Activated CD4-positive, alpha-beta memory T cell treated with anti-CD3 and anti-CD28 coated beads, Interleukin-2, amount 10 ng/mL, durations not matched to agents 7 days and 5 days (primary cell): ENCODE data around the gene CHST15. TPM values are rescaled to one million over a fixed set of nuclear protein-coding genes. Genes with fewer than 3 reads are reported as not detected.

Source experiments
- CTCF ChIA-PET: fragments of 350-600 bp; sonication (Branson Sonifier 250); formaldehyde crosslinking; loops from one replicate; lab custom pipeline; 2021; ENCODE audit warnings: antibody characterized with exemption, inconsistent platforms; lab: Charles Lee
- POLR2A ChIA-PET: fragments of 350-600 bp; sonication (Branson Sonifier 250); formaldehyde crosslinking; loops from one replicate; lab custom pipeline; 2021; ENCODE audit warnings: antibody characterized with exemption; lab: Charles Lee
- DNase-seq: peaks from one replicate; pipeline ENCODE4 v3.0.0-alpha.2; 2020
- H3K27ac Mint-ChIP-seq: one replicate; pipeline ENCODE4 v1.8.0; 2021; ENCODE audit warnings: mild to moderate bottlenecking, mixed read lengths
- H3K27me3 Mint-ChIP-seq: one replicate; pipeline ENCODE4 v1.8.0; 2021; ENCODE audit warnings: mixed read lengths
- H3K36me3 Mint-ChIP-seq: one replicate; pipeline ENCODE4 v1.8.0; 2021; ENCODE audit warnings: low read depth, mixed read lengths
- H3K4me1 Mint-ChIP-seq: one replicate; pipeline ENCODE4 v1.8.0; 2021; ENCODE audit warnings: mixed read lengths
- H3K4me3 Mint-ChIP-seq: one replicate; pipeline ENCODE4 v1.8.0; 2021; ENCODE audit warnings: mild to moderate bottlenecking, mixed read lengths
- H3K9me3 Mint-ChIP-seq: one replicate; pipeline ENCODE4 v1.8.0; 2021; ENCODE audit warnings: mixed read lengths
- total RNA-seq, 2 experiments: library from RNA; stranded (reverse); gene quantifications; one replicate each; pipeline ENCODE4 v1.2.3, GENCODE V29; 2021

The CHST15 gene
- total RNA-seq, 2 experiments from 2014 or later: 0.10 to 0.20 TPM

- Mint-ChIP-seq H3K27me3 (peaks cover 15% of the 10 kb centered on the region), H3K36me3 (no peaks in the 10 kb centered on the region), H3K27ac (no peak overlapping the region), H3K4me3 (no peak overlapping the region), H3K9me3 (no peaks in the 10 kb centered on the region), H3K4me1 (peaks cover 8% of the 10 kb centered on the region)
- ChIA-PET POLR2A (no interaction called here), CTCF (no interaction called here)
- DNase-seq: no peak
Measured at GRCh38 chr10:124044143-124044862, 49.1 kb downstream of the CHST15 start.

- no peaks in the 10 kb centered on the region for H3K36me3 Mint-ChIP-seq
- peaks cover 15% of the 10 kb centered on the region for H3K27me3 Mint-ChIP-seq
- H3K9me3 Mint-ChIP-seq: no peaks in the 10 kb centered on the region
- ChIA-PET CTCF (no interaction called here), POLR2A (no interaction called here)
- no peak for DNase-seq
- no peak overlapping the region for H3K27ac Mint-ChIP-seq
- peaks cover 8% of the 10 kb centered on the region for H3K4me1 Mint-ChIP-seq
- H3K4me3 Mint-ChIP-seq: no peak overlapping the region
Measured at GRCh38 chr10:124043310-124044142, 49.9 kb downstream of the CHST15 start.

- CTCF ChIA-PET: no interaction called here
- H3K27ac Mint-ChIP-seq: no peak overlapping the region
- POLR2A ChIA-PET: no interaction called here
Measured at GRCh38 chr10:124042656-124043309, 50.6 kb downstream of the CHST15 start.

GRCh38 chr10:124041675-124042445, 51.5 kb downstream of the CHST15 start:
- Mint-ChIP-seq H3K4me1 (peaks cover 8% of the 10 kb centered on the region), H3K36me3 (no peaks in the 10 kb centered on the region), H3K27me3 (peaks cover 13% of the 10 kb centered on the region), H3K4me3 (no peak overlapping the region), H3K9me3 (no peaks in the 10 kb centered on the region), H3K27ac (no peak overlapping the region)
- no peak for DNase-seq
- CTCF ChIA-PET: no interaction called here
- POLR2A ChIA-PET: no interaction called here

More at GRCh38 chr10:124042656-124043309, 50.6 kb downstream of the CHST15 start:
- DNase-seq: no peak
- H3K27me3 Mint-ChIP-seq: peaks cover 14% of the 10 kb centered on the region
- no peaks in the 10 kb centered on the region for H3K36me3 Mint-ChIP-seq
- H3K4me1 Mint-ChIP-seq: peaks cover 8% of the 10 kb centered on the region
- no peaks in the 10 kb centered on the region for H3K9me3 Mint-ChIP-seq
- no peak overlapping the region for H3K4me3 Mint-ChIP-seq

GRCh38 chr10:124040451-124041188, 52.8 kb downstream of the CHST15 start:
- H3K4me1 Mint-ChIP-seq: peaks cover 17% of the 10 kb centered on the region
- H3K4me3 Mint-ChIP-seq: no peak overlapping the region
- no peaks in the 10 kb centered on the region for H3K9me3 Mint-ChIP-seq
- DNase-seq: no peak
- H3K27ac Mint-ChIP-seq: no peak overlapping the region
- no peaks in the 10 kb centered on the region for H3K36me3 Mint-ChIP-seq
- POLR2A ChIA-PET: no interaction called here
- peaks cover 19% of the 10 kb centered on the region for H3K27me3 Mint-ChIP-seq
- CTCF ChIA-PET: no interaction called here

GRCh38 chr10:124039483-124040013, 53.9 kb downstream of the CHST15 start:
- peaks cover 19% of the 10 kb centered on the region for H3K27me3 Mint-ChIP-seq
- DNase-seq: no peak
- H3K36me3 Mint-ChIP-seq: no peaks in the 10 kb centered on the region
- peaks cover 21% of the 10 kb centered on the region for H3K4me1 Mint-ChIP-seq
- POLR2A ChIA-PET: no interaction called here
- H3K4me3 Mint-ChIP-seq: no peak overlapping the region
- CTCF ChIA-PET: no interaction called here
- no peak overlapping the region for H3K27ac Mint-ChIP-seq
- no peaks in the 10 kb centered on the region for H3K9me3 Mint-ChIP-seq

GRCh38 chr10:124037784-124038183, 55.6 kb downstream of the CHST15 start:
- H3K27ac Mint-ChIP-seq: no peak overlapping the region
- ChIA-PET CTCF (interaction anchor here (0.6 kb wide), 1 partner anchor 352 kb away, joined by 3 read pairs; no protein-coding TSS in a partner anchor), POLR2A (no interaction called here)
- peaks cover 9% of the 10 kb centered on the region for H3K27me3 Mint-ChIP-seq
- peaks cover 14% of the 10 kb centered on the region for H3K4me1 Mint-ChIP-seq
- H3K4me3 Mint-ChIP-seq: no peak overlapping the region
- no peaks in the 10 kb centered on the region for H3K36me3 Mint-ChIP-seq
- H3K9me3 Mint-ChIP-seq: no peaks in the 10 kb centered on the region
- DNase-seq: no peak

GRCh38 chr10:124037286-124037685, 56.1 kb downstream of the CHST15 start:
- POLR2A ChIA-PET: no interaction called here
- no peaks in the 10 kb centered on the region for H3K9me3 Mint-ChIP-seq

GRCh38 chr10:124036746-124037145, 56.7 kb downstream of the CHST15 start:
- Mint-ChIP-seq H3K36me3 (no peaks in the 10 kb centered on the region), H3K9me3 (no peaks in the 10 kb centered on the region), H3K4me3 (no peak overlapping the region), H3K27me3 (peaks cover 7% of the 10 kb centered on the region), H3K27ac (no peak overlapping the region), H3K4me1 (peaks cover 13% of the 10 kb centered on the region)
- CTCF ChIA-PET: no interaction called here
- POLR2A ChIA-PET: no interaction called here
- no peak for DNase-seq

More at GRCh38 chr10:124037286-124037685, 56.1 kb downstream of the CHST15 start:
- H3K27ac Mint-ChIP-seq: no peak overlapping the region
- no peaks in the 10 kb centered on the region for H3K36me3 Mint-ChIP-seq
- H3K4me3 Mint-ChIP-seq: no peak overlapping the region
- peaks cover 6% of the 10 kb centered on the region for H3K27me3 Mint-ChIP-seq
- CTCF ChIA-PET: no interaction called here
- DNase-seq: no peak
- H3K4me1 Mint-ChIP-seq: peaks cover 13% of the 10 kb centered on the region

GRCh38 chr10:124035928-124036558, 57.4 kb downstream of the CHST15 start:
- no peaks in the 10 kb centered on the region for H3K36me3 Mint-ChIP-seq
- H3K4me3 Mint-ChIP-seq: peak overlapping the region; percentile 6
- H3K27me3 Mint-ChIP-seq: peaks cover 8% of the 10 kb centered on the region
- ChIA-PET POLR2A (no interaction called here), CTCF (interaction anchor here (1.0 to 1.2 kb wide), 2 partner anchors 39 to 41 kb away, joined by 3 to 4 read pairs; no protein-coding TSS in a partner anchor)
- peaks cover 13% of the 10 kb centered on the region for H3K4me1 Mint-ChIP-seq
- peak overlapping the region; percentile 57 for H3K27ac Mint-ChIP-seq
- no peaks in the 10 kb centered on the region for H3K9me3 Mint-ChIP-seq
- DNase-seq: peak; percentile 49

GRCh38 chr10:124035306-124035927, 58.0 kb downstream of the CHST15 start:
- ChIA-PET POLR2A (no interaction called here), CTCF (interaction anchor here (1.0 to 1.2 kb wide), 2 partner anchors 39 to 40 kb away, joined by 3 to 4 read pairs; no protein-coding TSS in a partner anchor)
- no peak for DNase-seq
- peaks cover 8% of the 10 kb centered on the region for H3K27me3 Mint-ChIP-seq
- H3K27ac Mint-ChIP-seq: peak overlapping the region; percentile 57
- peak overlapping the region; percentile 6 for H3K4me3 Mint-ChIP-seq
- H3K9me3 Mint-ChIP-seq: no peaks in the 10 kb centered on the region
- H3K36me3 Mint-ChIP-seq: no peaks in the 10 kb centered on the region
- H3K4me1 Mint-ChIP-seq: peaks cover 13% of the 10 kb centered on the region
